HUDEP-2 (cell line): ENCODE data around the gene PCBP3.

Experiments used
- DNase-seq, 76 experiments: peaks; one replicate each; lab custom pipeline; 2025; ENCODE audit not compliant: unreplicated experiment in 76 of 76; lab: John Stamatoyannopoulos, UW

The PCBP3 gene

DNA sequence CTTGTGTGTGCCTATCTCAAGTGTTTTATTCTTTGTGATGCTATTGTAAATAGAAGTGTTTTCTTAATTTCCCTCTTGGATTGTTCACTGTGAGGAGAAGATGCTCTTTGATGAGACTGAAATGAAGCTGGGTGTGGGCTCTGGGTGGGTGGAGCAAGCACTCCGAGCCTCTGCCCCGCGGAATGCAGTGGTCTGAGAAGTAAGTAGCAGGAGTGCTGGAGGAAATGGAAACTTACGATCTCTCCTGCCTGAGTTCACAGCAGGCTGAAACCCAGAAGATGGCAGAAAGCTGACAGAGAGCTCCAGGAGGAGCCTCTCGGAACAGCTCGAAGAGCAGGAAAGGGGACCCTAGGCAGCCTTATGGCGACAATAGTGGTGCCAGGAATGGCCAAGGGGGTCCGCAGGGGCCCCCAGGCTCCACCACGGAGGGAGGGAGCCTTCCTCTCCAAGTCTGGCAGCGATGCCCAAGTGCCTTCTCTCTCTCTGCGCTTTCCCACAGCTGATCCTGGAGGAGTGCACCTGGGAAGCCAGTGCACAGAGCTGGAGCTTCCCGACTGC, 211.2 kb downstream of the PCBP3 start:
- DNase-seq, result no peak

DNA sequence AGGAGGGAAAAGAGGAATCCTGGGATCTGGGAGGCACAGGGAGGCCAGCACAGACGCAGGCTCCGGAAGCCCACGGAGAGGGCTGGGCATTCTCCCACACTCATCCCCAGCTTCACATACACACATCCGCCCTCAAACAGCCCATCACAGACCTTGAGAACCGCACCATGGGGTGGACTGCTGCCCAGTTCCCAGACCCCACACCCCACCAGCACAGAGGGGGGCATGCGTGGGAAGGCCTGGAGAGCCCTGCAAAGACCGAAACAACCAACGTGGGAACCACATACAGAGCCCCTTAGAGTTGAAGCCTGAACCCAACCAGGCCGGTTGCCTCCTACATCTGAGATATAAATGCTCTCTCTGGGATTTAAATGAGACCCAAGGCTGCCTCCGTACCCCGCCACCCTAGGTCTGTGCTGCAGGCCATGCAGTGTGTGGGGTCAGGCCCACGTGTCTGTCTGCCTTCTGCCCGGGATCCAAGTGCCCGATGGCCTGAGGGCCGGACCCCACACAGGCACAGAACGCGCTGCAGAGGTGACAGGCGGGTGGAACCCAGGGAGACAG, 211.8 kb downstream of the PCBP3 start:
- no peak for DNase-seq

DNA sequence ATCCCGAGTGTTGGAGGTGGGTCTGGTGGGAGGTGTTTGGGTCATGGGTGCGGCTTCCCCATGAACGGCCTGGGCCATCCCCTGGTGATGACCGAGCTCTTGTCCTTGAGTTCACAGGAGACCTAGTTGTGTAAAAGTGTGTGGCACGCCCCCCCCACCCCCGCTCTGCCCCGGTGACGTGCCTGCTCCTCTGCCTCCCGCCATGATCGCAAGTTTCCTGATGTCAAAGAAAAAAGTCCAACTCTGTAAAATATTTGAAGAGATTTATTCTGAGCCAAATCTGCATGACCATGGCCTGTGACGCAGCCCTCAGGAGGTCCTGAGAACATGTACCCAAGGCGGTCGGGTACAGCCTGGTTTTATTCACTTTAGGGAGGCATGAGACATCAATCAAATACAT, 212.9 kb downstream of the PCBP3 start:
- DNase-seq, result no peak

DNA sequence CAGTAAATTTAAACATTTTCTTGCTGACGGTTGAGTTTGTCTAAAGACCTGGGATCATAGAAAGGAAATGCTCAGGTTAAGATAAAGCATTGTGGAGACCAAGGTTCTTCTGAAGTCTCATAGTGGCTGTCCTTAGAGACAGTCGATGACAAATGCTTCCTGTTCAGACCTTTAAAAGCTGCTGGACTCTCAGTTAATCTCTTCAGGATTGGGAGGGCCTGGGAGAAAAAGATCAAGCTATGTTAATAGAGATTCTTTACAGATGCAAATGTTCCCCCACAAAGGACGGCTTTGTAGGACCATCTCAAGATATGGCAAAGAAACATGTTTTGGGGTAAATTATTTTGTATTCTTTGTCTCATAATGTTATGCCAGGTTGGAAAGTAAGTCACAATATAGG, 213.4 kb downstream of the PCBP3 start:
- DNase-seq, result no peak

DNA sequence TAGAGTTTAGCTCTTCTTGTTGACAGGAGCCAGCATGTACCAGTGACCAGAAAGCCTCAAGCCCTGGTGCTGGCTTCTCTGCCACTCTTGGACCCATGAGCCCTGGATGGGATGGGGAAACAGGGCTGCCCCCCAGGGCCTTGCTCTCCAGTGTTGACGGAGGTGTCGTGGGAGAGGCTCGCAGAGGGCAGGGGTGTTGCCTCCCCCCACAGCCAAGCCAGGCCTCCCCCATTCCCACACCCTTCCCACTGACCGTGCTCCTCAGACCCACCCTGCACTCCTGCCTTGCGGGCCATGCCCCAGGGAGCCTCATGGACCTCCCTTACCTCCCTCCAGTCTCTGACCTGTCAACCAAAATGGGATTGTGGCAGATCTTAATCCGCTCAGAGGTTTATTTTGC, 214.2 kb downstream of the PCBP3 start:
- DNase-seq, result no peak

DNA sequence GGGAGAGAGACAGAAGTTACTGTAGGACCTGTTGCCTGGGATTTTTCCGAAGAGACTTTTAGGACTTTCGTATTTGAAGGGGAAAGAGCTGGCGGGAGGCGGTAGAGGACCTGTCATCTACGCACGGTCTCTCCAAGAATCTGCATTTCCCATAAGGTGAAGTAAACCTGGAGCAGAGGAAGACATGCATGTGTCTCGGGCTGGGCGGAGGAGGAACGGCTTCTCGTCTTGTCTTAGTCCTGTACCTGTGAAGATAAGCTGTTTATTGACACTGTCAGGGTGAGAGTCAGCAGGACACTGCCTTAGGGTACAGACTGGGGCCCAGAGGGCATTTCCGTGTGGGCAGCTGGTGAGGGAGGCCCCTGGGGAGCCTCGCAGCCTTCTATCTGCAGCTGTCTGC, 214.7 kb downstream of the PCBP3 start:
- DNase-seq, result no peak

DNA sequence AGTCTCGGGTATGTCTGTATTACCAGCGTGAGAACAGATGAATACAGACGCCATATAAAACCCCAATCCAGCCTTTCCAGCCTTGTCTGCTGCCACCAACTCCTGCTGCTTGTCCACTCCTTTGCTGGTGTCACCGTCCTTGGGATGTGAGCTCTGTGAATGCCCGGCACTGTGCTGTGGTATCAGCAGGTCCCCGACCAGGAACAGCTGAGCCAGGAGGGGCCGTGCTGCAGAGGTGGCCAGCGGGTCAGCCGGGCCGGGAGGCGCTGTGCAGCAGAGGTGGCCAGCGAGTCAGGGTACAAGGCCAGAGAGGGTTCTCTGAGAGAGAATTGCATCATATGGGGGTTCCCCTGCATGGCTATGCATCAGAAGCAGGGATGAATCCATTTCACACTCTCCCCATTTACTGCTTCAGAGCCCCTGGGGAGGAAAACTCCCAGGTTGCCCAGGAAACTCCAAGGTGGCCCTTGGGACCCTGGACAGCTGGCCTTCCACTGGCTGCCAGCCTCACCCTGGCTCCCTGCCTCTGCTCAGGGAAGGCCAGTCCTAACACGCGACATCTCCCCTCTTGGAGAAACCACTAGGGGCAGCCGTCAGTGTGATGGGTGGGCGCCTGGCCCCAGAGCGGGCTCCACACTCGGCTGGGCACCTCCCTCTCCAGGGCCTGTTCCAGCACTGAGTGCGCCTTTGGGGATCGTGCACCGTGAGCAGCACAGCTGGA, 215.7 kb downstream of the PCBP3 start:
- DNase-seq, result no peak

DNA sequence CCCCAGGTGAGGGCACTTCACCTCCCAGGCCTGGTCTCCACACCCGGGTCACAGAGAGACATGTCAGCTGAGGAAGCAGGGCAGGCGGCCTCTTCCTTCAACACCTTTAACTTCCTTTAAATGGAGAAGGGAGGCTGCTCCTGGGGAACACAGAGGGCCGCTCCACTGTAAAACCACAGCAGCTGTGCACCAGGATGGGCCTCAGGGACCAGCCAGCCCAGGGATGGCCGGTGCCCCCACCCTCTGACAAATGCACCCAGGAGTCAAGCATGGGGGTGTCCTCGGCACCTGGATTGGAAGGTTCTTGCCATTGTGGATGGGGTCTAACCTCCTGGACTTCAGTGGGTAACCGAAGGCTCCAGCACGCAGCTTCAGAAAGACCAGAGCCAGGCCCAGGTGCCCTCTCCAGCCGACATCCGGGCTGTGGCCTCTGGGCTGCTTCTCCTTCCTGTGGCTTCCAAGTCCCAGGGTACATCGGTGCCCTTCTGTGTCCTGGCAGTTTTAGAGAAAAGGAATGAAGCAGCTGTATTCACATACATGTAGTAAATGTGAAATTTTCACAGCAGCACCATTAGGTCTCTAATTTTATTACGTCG, 216.3 kb downstream of the PCBP3 start:
- no peak for DNase-seq

DNA sequence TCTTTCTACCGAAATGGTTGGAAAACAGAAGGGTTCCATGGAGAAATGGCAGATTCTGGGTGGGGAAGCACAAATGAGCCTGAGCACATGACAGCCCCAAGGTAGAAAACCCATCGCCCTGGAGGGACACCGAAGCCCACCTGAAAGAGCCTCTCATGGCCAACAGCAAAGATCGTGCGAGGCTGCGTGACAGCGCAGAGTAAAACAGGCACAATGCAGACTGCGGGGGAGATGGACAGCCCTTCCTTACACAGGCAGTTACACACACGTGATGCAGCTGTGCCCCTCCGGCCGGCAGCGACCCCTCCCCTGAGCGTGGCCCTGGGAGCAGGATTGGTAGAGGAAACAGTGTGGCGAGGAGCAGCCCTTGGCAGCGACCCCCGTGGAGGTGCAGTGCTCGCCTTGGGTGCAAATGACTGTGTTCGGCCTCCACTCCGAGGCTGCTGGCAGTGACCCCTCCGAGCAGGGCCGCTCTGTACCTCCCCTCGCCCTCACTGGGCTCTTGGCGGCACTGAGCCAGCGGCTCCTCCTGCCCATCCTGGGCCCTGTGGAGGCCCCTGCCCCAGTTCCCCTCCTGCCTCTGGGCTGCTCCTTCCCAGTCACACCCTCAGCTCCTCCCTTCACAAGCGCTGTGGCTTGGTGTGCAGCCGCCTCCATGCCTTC, 217.1 kb downstream of the PCBP3 start:
- no peak for DNase-seq

DNA sequence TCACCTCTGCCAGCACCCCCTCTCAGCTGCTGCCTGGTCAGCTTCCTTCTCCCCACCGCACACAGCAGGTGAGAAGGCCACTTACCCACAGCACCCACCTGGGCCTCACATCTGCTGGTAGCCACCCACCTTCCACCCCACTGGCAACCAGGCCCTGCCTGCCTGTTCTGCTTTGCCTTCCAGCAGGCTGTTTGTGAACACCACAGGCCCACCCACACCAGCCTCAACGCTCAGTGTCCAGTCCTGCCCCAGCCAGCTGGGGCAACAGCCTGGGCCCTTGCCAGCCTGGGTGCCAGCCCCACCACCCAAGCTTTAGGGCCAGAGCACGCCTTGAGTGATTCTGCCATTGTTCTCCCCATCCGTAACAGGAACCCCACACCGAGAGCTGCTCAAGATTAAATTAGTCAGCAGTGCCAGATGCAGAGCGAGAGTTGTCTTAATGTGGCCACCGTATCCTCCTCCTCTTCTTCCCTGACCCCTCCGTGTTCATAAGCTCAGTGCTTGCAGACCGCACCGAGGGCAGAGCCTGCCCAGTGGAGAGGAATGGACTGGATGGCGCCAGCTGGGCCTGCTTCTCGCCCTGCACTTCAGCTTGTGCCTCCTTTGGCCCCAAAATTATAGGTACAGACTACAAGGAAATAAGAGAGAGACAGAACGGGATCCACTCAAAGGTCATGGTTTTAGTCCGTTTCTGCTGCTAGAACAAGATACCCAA, 217.8 kb downstream of the PCBP3 start:
- no peak for DNase-seq

DNA sequence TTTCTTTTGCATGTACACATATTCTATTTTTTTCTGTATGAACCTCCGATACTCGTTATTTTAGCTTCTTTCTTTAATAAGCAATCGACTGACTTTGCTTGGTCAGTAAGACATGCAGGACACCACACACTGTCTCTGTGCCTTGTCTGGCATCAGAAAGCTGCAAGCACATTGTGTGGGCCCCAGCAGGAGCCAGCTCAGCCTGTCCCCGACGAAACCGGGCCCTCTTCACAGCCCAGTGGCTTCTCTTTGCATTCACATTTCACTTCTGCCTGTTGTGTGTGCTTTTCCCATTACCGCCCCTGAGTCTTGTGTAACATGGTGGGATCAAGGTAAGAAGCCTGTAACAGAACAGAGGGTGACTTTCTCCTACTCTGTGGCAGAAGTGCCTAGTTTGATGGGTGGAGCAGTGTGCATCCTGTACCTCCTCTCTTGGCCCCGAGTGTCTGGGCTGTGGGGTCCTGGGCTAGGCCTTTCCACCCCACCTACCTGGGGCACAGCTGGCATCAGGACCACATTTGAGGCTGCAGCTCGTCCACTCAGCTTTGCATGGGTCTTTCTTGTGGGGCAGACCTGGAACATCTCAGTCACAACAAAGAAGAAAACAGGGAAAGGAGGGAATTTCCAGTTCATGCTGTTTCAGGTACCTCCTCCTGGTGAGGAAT, 219.2 kb downstream of the PCBP3 start:
- no peak for DNase-seq

DNA sequence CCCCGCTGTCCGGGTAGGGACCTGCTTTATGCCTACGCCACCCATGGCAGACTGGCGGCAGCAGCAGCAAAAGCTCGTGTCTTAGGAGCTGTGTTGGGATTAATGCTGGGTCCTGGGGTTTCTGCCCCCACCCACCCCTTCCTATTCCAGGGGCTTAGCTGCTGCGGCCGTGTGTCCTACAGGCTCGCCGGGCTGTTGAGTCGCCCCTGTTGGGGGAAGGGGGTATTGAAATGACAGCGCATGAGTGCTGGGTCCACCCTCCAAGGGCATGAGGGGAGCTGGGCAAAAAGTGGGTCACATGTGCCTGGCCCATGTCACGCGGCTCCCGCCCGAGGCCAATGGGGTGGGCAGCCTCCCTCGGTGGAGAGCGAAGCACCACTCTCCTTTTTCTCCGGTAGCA, 219.7 kb downstream of the PCBP3 start:
- no peak for DNase-seq

DNA sequence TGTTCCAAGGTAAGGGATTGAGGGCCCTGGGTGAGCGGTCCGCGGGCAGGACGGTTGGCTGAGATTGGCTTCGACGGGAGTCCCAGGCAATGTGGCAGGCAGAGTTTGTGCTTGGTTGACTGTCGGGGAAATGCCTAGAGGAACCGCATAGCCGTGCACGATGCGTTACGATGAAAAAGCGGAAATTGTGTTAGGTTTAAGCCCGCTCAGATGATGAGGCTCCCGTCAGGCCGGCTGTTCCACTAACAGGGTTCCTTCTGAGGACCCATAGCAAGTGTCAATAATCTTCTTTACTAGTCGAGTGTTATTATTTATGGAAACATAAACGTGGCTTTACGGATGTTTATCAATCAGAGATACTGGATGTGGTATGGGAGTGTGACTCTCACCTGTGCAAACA, 220.2 kb downstream of the PCBP3 start:
- no peak for DNase-seq

DNA sequence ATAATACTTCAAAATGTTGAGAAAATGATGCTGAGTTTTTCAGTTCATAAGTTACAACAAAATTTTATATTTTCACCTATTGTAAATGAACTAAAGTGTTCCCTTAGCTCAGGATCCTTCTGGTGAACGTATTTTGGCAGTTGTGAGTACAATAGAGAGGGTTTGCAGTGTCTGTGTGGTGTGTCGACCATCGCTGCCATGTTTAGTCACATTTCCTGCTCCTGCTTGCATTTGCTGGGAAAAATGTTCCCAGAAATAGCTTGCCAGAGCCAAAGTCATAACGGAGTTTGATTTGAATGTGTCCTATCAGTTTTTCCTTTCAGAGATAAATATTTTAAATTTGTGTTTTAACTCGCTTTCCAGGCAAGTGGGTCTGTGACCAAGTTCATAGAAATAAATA, 220.9 kb downstream of the PCBP3 start:
- no peak for DNase-seq

DNA sequence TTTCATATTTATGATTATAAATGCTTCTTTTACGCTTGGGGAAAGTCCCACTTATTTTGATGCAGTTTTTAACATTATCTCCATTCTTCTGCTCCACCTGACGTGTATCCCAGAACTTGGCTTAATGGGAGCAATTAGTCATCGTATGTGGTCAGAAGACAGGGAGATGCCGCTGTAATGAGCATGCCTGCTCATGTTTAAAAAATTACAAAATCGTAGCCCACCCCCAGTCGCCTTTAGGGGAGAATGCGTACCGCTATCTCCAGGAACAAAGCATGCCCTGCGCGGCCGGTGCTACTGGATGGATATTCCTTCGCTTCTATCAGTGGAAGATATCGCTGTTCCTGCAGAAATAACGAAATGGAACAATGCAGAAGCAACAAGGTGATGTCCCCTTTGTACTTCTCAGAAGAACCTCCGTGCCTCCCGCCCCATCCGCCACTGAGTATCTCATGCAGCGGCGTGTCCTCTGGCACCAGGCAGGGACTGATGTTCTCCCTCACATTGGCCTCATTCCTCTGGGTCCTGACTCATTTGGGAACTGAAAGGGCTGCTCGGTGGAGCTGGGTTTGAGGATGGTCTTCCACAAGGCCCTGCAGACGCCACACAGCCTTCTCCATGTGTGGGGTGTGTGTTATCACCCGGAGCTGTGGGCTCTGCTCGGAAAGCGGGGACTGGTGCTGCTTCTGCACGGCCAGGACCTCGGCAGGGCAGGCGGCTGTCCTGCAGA, 221.7 kb downstream of the PCBP3 start:
- no peak for DNase-seq

DNA sequence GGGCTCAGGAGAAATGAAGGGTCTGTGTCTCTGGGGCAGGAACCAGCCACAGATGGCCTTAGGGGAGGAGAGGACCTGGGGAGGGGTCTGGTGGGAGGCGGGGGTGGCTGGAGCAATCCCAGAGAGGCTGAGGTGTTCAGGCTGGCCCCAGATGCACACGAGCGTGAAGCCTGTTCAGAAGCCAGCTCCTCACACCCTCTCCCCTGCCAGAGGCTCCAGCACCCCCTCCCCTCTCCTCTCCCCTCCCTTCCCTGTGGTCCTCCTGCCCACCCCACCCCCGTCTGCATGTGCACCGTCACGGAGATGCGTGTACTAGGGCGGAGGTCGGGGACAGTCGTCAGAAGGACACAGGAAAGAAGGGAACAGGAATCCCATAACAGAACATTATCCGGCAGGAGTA, 223.0 kb downstream of the PCBP3 start:
- no peak for DNase-seq

DNA sequence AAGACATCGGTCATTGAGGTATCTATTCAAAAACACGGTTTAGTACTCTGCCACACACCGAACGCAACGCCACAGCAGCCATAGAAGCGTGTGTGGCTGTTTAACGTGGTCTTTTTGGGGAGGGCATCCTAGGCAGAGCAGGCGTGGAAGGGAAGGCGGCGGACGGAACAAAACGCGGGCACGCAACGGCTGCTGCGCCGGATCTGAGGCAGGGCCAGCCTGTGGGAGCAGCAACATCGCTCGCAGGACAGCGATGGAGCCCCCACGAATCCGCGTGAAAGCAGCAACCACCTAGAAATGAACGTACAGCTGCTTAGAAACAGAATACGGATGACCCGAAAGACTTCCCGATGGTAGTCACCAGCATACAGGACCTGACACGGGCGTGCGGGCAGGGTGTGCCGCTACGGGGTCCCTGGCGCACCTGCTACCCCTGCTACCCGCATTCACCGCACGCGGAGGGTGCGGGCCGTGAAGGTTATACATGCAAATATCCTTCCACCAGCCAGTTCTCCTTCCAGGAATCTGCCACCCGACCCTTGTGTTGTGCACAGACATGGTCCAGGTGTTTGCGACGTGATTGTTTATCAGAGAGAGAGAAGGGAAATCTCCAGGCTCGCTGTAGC, 223.6 kb downstream of the PCBP3 start:
- DNase-seq, result no peak

DNA sequence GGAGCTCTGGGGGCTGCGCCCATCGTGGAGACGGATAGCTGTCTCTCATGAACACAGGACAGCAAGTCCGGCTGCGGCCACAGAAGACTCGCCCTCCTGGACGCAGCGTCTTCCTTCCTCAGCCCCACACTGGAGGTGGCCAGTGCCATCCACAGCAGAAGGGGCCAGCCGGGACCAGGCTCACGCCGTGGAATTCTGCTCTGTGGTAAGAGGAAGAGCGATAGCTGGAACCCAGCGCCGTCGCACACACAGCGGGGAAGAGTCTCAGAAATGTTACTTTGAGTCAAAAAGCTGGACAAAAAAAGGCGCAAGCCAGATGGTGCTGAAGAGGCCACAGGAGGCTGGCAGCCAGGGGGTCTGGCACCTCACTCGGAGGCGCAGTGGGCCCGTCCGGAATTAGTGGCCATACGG, 224.2 kb downstream of the PCBP3 start:
- no peak for DNase-seq

DNA sequence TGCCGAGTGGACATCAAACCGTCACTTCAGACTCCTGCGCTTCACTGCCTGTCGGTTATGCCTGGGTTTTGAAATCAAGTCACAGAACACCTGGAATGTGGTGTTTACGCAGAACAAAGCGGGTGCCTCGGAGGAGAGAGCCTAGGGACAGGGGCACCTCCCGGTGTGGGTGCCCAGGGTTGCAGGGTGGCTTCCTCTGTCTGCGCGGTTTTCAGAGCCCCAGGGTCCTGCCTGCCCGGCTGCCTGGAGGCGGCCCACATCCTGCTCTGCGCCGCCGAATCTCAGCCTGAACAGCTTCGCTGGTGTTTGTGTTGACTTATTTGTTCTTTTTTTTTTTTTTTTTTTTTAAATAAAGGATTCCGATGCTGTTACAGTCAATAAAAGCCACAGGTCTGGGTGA, 224.6 kb downstream of the PCBP3 start:
- no peak for DNase-seq
